GM12873 (cell line): Measurements from ENCODE around the gene ABCA4.

Source experiments
- CTCF ChIP-seq: IDR thresholded peaks from 2 replicates; pipeline ENCODE4 v1.5.1; 2012; ENCODE audit warnings: low read depth, mild to moderate bottlenecking, moderate library complexity, low read length, control low read depth; ENCODE audit not compliant: insufficient read depth; ENCODE audit errors: missing control alignments

Gene ABCA4

DNA sequence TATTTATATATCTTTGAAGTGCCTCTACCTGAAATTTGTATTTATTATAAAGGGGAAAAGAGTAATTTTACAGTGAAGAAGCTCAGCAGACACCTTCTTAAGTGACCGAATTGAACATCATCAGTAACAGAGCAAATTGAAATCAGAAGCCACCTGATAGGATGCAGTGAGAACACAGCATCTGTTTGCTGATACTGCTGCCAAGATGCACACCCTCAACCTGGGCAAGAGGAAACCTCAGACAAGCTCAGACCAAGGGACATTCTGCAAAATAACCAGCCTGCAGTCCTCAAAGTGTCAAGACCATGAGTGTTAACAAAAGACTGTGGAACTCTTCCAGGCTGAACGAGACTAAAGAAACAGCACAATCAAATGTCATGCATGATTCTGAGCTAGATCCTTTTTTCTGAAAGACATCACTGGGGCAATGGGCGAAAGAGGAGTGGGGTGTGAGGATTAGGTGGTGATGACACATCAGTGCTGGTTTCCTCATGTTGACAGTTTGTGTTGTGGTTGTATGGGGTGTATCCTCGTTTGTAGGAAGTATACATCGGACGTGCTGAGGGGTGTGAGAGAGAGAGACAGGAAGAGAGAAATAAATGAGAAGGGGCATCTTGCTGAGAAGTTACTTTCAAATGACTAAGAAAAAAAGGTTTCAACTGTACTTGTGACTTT lies 103.7 kb downstream of the ABCA4 start:
- no peak for TF ChIP-seq CTCF

GRCh38 chr1:94015489-94015817 lies 105.5 kb downstream of the ABCA4 start:
- no peak for TF ChIP-seq CTCF

- no peak for TF ChIP-seq CTCF
Measured at GRCh38 chr1:94014635-94015488, 106.1 kb downstream of the ABCA4 start.

GRCh38 chr1:94014087-94014486 lies 106.9 kb downstream of the ABCA4 start:
- no peak for TF ChIP-seq CTCF

DNA sequence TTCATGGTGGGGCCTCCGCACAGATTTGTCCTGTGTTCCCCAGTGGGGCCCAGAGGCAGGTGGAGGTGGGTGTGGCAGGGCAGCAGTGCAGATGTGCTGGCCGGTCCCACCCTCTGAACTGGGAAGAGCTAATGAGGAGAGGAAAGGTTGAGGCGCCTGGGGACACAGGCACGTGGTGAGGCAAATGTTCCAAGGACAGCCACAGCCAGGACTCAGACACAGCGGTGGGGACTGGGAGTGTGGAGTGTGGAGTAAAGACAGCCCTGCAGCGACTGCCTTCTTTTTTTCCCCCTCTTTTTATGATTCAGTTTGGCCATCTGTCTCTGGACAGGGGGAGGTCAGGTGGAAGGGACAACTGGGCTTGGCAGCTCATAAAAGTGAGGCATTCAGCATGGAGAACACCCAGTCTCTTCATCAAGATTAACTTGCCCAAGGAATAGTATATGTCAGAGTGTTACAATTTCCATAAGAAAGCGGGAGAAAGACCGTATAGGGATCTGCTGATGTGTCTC lies 107.5 kb downstream of the ABCA4 start:
- no peak for TF ChIP-seq CTCF

DNA sequence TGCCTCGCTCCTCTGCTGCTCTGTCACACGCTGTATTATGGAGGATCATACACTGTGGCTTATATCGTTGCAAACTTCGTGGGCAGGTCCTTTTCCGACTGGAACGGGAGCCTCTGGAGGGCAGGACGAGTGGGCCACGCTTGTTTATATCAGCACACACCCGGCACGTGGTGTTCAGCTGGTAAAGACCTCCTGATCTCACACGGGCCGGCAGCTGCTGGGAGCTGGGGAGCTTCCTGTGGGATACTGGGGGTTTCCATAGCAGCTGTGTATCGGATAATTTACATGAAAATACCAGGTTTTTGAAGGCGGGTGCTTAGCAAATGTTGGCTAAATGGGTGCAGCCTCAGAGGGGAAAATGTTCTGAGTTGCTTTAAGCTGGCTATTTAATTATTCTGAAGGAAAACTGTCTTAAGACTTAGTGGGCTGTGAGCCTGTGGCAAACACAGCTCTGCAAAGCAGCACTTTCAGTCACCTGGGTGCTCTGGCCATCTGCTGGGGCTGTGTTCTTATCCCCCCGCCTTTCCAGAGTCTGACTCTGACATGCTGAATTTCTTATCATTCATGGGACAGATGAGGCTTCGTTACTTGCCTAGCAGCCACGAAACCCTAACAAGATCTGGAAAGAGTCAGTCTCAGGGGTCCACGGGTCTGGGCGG lies 108.1 kb downstream of the ABCA4 start:
- no peak for TF ChIP-seq CTCF
